HCT116 (cell line): ENCODE measurements around the gene ZBTB20. TPM values are rescaled to one million over a fixed set of nuclear protein-coding genes. Genes with fewer than 3 reads are reported as not detected.

Experiments
- ATAC-seq: fragments of 200-7000 bp; cut with Tn5 transposase; 2 replicates; pipeline ENCODE4 v1.9.1; 2020; ENCODE audit warnings: mild to moderate bottlenecking, moderate library complexity
- BruUV-seq: library from RNA; stranded (reverse); fragments of 400-500 nt; replicated peaks from 2 replicates; lab custom pipeline; 2021; lab: Mats Ljungman, UMichigan
- CTCF ChIA-PET: fragments of 300-600 bp; sonication (Branson Sonifier 250); formaldehyde crosslinking; loops from one replicate; lab custom pipeline; 2021; ENCODE audit warnings: antibody characterized with exemption; lab: Charles Lee
- POLR2A ChIA-PET: fragments of 300-600, 350-600 bp; sonication (Branson Sonifier 250); formaldehyde crosslinking; loops from one replicate; lab custom pipeline; 2021; ENCODE audit warnings: antibody characterized with exemption; lab: Charles Lee
- RAD21 ChIA-PET, 2 experiments: fragments of 300-600 bp; sonication (Branson Sonifier 250); formaldehyde crosslinking; loops; one replicate each; lab custom pipeline; 2023; ENCODE audit warnings: low total read pairs in 2 of 2; ENCODE audit not compliant: uncharacterized antibody in 2 of 2, unreplicated experiment in 2 of 2, low non-redundant PET in 1 of 2; lab: Charles Lee
- DNase-seq: peaks from one replicate; pipeline ENCODE4 v3.0.0-alpha.2; 2010; ENCODE audit warnings: low read depth, low spot score
- H2AFZ ChIP-seq: fragments of 200-600 bp; shearing (Covaris generic), sonication (generic); 2 replicates; pipeline ENCODE4 v1.6.1; 2017; ENCODE audit warnings: low read depth, mixed run types, mixed read lengths, antibody characterized with exemption, low read length; ENCODE audit not compliant: poor library complexity, severe bottlenecking
- H3K27ac ChIP-seq: 2 replicates; pipeline ENCODE4 v1.5.1; 2012; ENCODE audit warnings: low read depth, low read length
- H3K27me3 ChIP-seq: fragments of 200-600 bp; sonication (generic); 2 replicates; pipeline ENCODE4 v1.6.1; 2016; ENCODE audit warnings: mixed run types, low read length, mixed read lengths; ENCODE audit not compliant: insufficient read depth
- H3K36me3 ChIP-seq, 2 experiments: fragments of 200-500 bp in 1 of 2; fragments of 200-600 bp in 1 of 2; sonication (Bioruptor generic) in 1 of 2; sonication (generic) in 1 of 2; 2 replicates each; pipeline versions ENCODE4 v1.5.1 to v1.6.1; 2014 to 2016; ENCODE audit warnings: low read length in 2 of 2, inconsistent platforms in 1 of 2, mixed read lengths in 1 of 2, mixed run types in 1 of 2; ENCODE audit not compliant: insufficient read depth in 2 of 2, control insufficient read depth in 1 of 2
- H3K4me1 ChIP-seq, 2 experiments: fragments of 200-600 bp in 1 of 2; sonication (generic) in 1 of 2; 2 replicates each; pipeline versions ENCODE4 v1.5.1 to v1.6.1; 2012 to 2017; ENCODE audit warnings: low read length in 2 of 2, inconsistent platforms in 1 of 2, mild to moderate bottlenecking in 1 of 2, mixed read lengths in 1 of 2, mixed run types in 1 of 2, moderate library complexity in 1 of 2; ENCODE audit not compliant: insufficient read depth in 2 of 2, control insufficient read depth in 1 of 2
- H3K4me2 ChIP-seq: fragments of 200-600 bp; sonication (generic); 2 replicates; pipeline ENCODE4 v1.6.1; 2017; ENCODE audit warnings: mixed run types, low read length, mixed read lengths
- H3K4me3 ChIP-seq, 2 experiments: fragments of 200-600 bp in 1 of 2; sonication (generic) in 1 of 2; replicated peaks in 1 of 2; 2 replicates each; pipeline ENCODE4 v1.5.1; 2011 to 2016; ENCODE audit warnings: low read length in 2 of 2, control low read depth in 1 of 2, low read depth in 1 of 2, mild to moderate bottlenecking in 1 of 2, mixed read lengths in 1 of 2, mixed run types in 1 of 2
- H3K79me2 ChIP-seq: fragments of 200-600 bp; sonication (generic); 2 replicates; pipeline ENCODE4 v1.6.1; 2017; ENCODE audit warnings: mild to moderate bottlenecking, mixed run types, low read length, moderate library complexity, mixed read lengths; ENCODE audit not compliant: insufficient read depth
- H3K9ac ChIP-seq: fragments of 200-600 bp; sonication (generic); 2 replicates; pipeline ENCODE4 v1.6.1; 2016; ENCODE audit warnings: low read length, mixed read lengths
- H3K9me2 ChIP-seq: fragments of 200-600 bp; sonication (generic), shearing (Covaris generic); 2 replicates; pipeline ENCODE4 v1.6.1; 2017; ENCODE audit warnings: mixed run types, mild to moderate bottlenecking, moderate library complexity; ENCODE audit not compliant: insufficient read depth
- H3K9me3 ChIP-seq, 2 experiments: fragments of 200-500 bp in 1 of 2; fragments of 200-600 bp in 1 of 2; sonication (Bioruptor generic) in 1 of 2; sonication (generic) in 1 of 2; 2 replicates each; pipeline ENCODE4 v1.6.1; 2014 to 2017; ENCODE audit warnings: low read length in 2 of 2, mixed read lengths in 2 of 2, inconsistent platforms in 1 of 2, low read depth in 1 of 2, mild to moderate bottlenecking in 1 of 2, mixed run types in 1 of 2, moderate library complexity in 1 of 2; ENCODE audit not compliant: control insufficient read depth in 1 of 2, insufficient read depth in 1 of 2
- H4K20me1 ChIP-seq: fragments of 200-600 bp; sonication (generic), shearing (Covaris generic); 2 replicates; pipeline ENCODE4 v1.6.1; 2017; ENCODE audit warnings: mixed run types, mild to moderate bottlenecking, moderate library complexity; ENCODE audit not compliant: insufficient read depth
- ATF3 ChIP-seq: IDR thresholded peaks from 2 replicates; pipeline ENCODE4 v1.6.1; 2012
- CBX3 ChIP-seq: IDR thresholded peaks from 2 replicates; pipeline ENCODE4 v1.6.1; 2012; ENCODE audit warnings: low read depth
- CEBPB ChIP-seq: IDR thresholded peaks from 2 replicates; pipeline ENCODE4 v1.6.1; 2012; ENCODE audit warnings: low read depth
- CTCF ChIP-seq, 3 experiments: fragments of 200-600 bp in 1 of 3; sonication (generic) in 1 of 3; IDR thresholded peaks in 2 of 3; conservative IDR thresholded peaks in 1 of 3; 2 replicates each; pipeline ENCODE4 v1.5.1; 2012 to 2017; ENCODE audit warnings: low read depth in 2 of 3, low read length in 2 of 3, antibody characterized with exemption in 1 of 3, borderline replicate concordance in 1 of 3, control low read depth in 1 of 3, mild to moderate bottlenecking in 1 of 3, mixed read lengths in 1 of 3, mixed run types in 1 of 3, moderate library complexity in 1 of 3; ENCODE audit not compliant: insufficient read depth in 1 of 3
- ELF1 ChIP-seq: IDR thresholded peaks from 2 replicates; pipeline ENCODE4 v1.6.1; 2012; ENCODE audit warnings: low read depth, borderline replicate concordance
- EZH2phosphoT487 ChIP-seq: fragments of 200-600 bp; IDR thresholded peaks from 2 replicates; pipeline ENCODE4 v1.6.1; 2018; ENCODE audit warnings: antibody characterized with exemption, borderline replicate concordance
- FOSL1 ChIP-seq: IDR thresholded peaks from 2 replicates; pipeline ENCODE4 v1.6.1; 2012; ENCODE audit warnings: low read depth
- RAD21 ChIP-seq: IDR thresholded peaks from 2 replicates; pipeline ENCODE4 v1.6.1; 2012; ENCODE audit warnings: low read depth, mild to moderate bottlenecking
- SIN3A ChIP-seq: IDR thresholded peaks from 2 replicates; pipeline ENCODE4 v1.6.1; 2012; ENCODE audit warnings: low read depth
- SRF ChIP-seq: IDR thresholded peaks from 2 replicates; pipeline ENCODE4 v1.6.1; 2012; ENCODE audit warnings: low read depth
- TCF7L2 ChIP-seq: IDR thresholded peaks from 2 replicates; pipeline ENCODE4 v1.7.0; 2011; ENCODE audit warnings: borderline replicate concordance, inconsistent platforms; ENCODE audit not compliant: insufficient read depth, insufficient read length; ENCODE audit errors: extremely low read depth
- ZFX ChIP-seq: fragments of 450-650 bp; IDR thresholded peaks from 2 replicates; pipeline ENCODE4 v1.6.1; 2017
- ZNF274 ChIP-seq: fragments of 200-500 bp; sonication (Bioruptor generic); IDR thresholded peaks from 2 replicates; pipeline ENCODE4 v1.6.1; 2014; ENCODE audit warnings: mild to moderate bottlenecking, low read depth, low read length, inconsistent platforms
- intact Hi-C: fragments of 100-400 bp; cut with micrococcal nuclease; formaldehyde crosslinking; loops from 2 replicates; pipeline ENCODE4 v1.10.0; 2022
- total RNA-seq: library from RNA; stranded (reverse); gene quantifications from one replicate; pipeline ENCODE4 v1.2.1, GENCODE V29; 2021; ENCODE audit not compliant: unreplicated experiment

ZBTB20 gene
- total RNA-seq, 1 experiment from 2014 or later = 42.1 TPM

GRCh38 chr3:114290911-114291901 lies 855.9 kb downstream of the ZBTB20 start:
- POLR2A ChIA-PET = no interaction called here
- H2AFZ ChIP-seq = no peak overlapping the region
- H3K9ac ChIP-seq = no peak overlapping the region
- ATAC-seq (peak; percentile 91), DNase-seq (peak; percentile 44)
- no peaks in the 10 kb centered on the region for H3K36me3 ChIP-seq
- no peak overlapping the region for H3K27ac ChIP-seq
- H3K9me2 ChIP-seq = no peaks in the 10 kb centered on the region
- no TSS peak for BruUV-seq
- H3K4me3 ChIP-seq = no peak overlapping the region
- no peaks in the 10 kb centered on the region for H3K9me3 ChIP-seq
- H4K20me1 ChIP-seq = no peaks in the 10 kb centered on the region; the same call in 1 of the 2 replicates
- intact Hi-C loops = no loop called here
- H3K27me3 ChIP-seq = no peaks in the 10 kb centered on the region
- H3K4me2 ChIP-seq = peak overlapping the region; percentile 26; the same call in 1 of the 2 replicates
- CTCF ChIA-PET = interaction anchor here (0.6 to 1.4 kb wide), 6 partner anchors 8 to 113 kb away, joined by 3 to 13 read pairs (median 3); no protein-coding TSS in a partner anchor
- H3K79me2 ChIP-seq = no peaks in the 10 kb centered on the region
- RAD21 ChIA-PET = no interaction called here
- peaks cover 0 to 9% of the 10 kb centered on the region in 2 experiments; a peak in 1 of 4 replicates for H3K4me1 ChIP-seq
- TF ChIP-seq RAD21 (peak; percentile 85), FOSL1 (no peak), CTCF (IDR thresholded peaks at IDR 0.05 in 2 of 3, conservative IDR thresholded peaks at IDR 0.05 in 1 of 3; ENCODE audit: borderline replicate concordance in 1 of 3, insufficient read depth in 1 of 3, low read depth in 2 of 3, low read length in 2 of 3) (peak; percentile 68 to 96 (median 87)), EZH2phosphoT487 (no peak)

- Histone ChIP-seq H3K9ac (no peak overlapping the region), H3K27me3 (no peaks in the 10 kb centered on the region), H3K4me1 (peaks cover 0 to 7% of the 10 kb centered on the region in 2 experiments; a peak in 1 of 4 replicates), H3K4me3 (no peak overlapping the region), H2AFZ (no peak overlapping the region), H3K9me2 (no peaks in the 10 kb centered on the region), H3K36me3 (no peaks in the 10 kb centered on the region), H3K4me2 (no peak overlapping the region), H3K79me2 (no peaks in the 10 kb centered on the region), H4K20me1 (no peaks in the 10 kb centered on the region; the same call in 1 of the 2 replicates), H3K9me3 (no peaks in the 10 kb centered on the region), H3K27ac (no peak overlapping the region)
- CTCF ChIA-PET = interaction anchor here (1.6 kb wide), 1 partner anchor 51 kb away, joined by 3 read pairs; no protein-coding TSS in a partner anchor
- POLR2A ChIA-PET = no interaction called here
- RAD21 ChIA-PET = no interaction called here
- no TSS peak for BruUV-seq
- DNase-seq (no peak), ATAC-seq (no peak)
- intact Hi-C loops = no loop called here
- no peak for TF ChIP-seq ZNF274
- no peak for TF ChIP-seq SIN3A
- TF ChIP-seq ELF1 = no peak
- no peak for TF ChIP-seq ATF3
- TF ChIP-seq SRF = no peak
- TF ChIP-seq CEBPB = no peak
- no peak for TF ChIP-seq RAD21
- TF ChIP-seq CBX3 = no peak
- TF ChIP-seq ZFX = no peak
- TF ChIP-seq TCF7L2 = no peak
These were observed 860.8 kb downstream of the ZBTB20 start for GRCh38 chr3:114286266-114286665.
